GM18861 (cell line): ENCODE measurements around the gene ESYT2.

ENCODE experiments used
- ATAC-seq: cut with Tn5 transposase; IDR thresholded peaks from one replicate; pipeline ENCODE4 v1.9.1; 2021; ENCODE audit not compliant: unreplicated experiment

ESYT2 gene

GRCh38 chr7:158805937-158806336 is 23.4 kb downstream of the ESYT2 start:
- ATAC-seq: no peak

GRCh38 chr7:158805414-158805813 is 23.9 kb downstream of the ESYT2 start:
- ATAC-seq: no peak

- ATAC-seq: no peak
Measured at GRCh38 chr7:158804335-158804734, 25.0 kb downstream of the ESYT2 start.

DNA sequence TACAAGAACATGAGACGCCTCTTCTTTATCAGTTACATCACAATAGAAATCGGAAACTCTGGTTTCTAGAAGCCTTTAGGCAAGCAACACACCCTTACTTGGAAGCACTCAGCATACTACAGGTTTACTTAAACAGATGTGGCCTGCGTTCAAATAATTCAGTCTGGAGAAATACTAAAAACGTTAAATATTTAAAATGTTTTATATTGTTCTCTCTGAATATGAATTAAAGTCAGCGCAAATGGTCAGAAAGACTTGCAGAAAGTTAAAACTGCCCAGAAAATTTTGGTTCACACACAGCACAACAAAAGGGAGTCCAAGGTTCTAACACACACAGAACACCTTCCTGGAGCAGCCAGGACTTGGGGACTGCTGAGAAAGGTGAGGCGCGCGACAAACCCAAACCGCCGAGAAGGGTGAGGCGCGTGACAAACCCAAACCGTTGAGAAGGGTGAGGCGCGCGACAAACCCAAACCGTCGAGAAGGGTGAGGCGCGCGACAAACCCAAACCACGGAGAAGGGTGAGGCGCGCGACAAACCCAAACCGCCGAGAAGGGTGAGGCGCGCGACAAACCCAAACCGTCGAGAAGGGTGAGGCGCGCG is 25.8 kb downstream of the ESYT2 start:
- no peak for ATAC-seq

- no peak for ATAC-seq
Measured at GRCh38 chr7:158802535-158803366, 26.6 kb downstream of the ESYT2 start.

GRCh38 chr7:158798741-158799140 is 30.6 kb downstream of the ESYT2 start:
- no peak for ATAC-seq

GRCh38 chr7:158796667-158797066 is 32.6 kb downstream of the ESYT2 start:
- no peak for ATAC-seq

GRCh38 chr7:158795272-158795671 is 34.0 kb downstream of the ESYT2 start:
- no peak for ATAC-seq

DNA sequence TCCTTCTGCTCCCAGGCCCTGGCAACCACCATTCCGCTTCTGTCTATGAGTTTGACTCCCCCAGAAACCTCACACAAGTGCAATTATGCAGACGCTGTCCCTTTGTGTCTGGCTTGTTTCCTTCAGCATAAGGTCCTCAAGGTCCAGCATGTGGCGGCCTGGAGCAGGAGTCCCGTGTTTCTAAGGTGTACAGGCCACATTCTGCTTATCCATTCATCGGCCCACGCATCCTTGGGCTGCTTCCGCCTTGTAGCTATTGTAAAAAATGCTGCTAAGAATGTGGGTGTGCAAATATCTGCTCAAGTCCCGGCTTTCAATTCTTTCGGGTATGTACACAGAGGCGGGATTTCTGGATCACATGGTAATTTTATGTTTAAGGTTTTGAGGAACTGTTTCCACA is 38.2 kb downstream of the ESYT2 start:
- no peak for ATAC-seq

DNA sequence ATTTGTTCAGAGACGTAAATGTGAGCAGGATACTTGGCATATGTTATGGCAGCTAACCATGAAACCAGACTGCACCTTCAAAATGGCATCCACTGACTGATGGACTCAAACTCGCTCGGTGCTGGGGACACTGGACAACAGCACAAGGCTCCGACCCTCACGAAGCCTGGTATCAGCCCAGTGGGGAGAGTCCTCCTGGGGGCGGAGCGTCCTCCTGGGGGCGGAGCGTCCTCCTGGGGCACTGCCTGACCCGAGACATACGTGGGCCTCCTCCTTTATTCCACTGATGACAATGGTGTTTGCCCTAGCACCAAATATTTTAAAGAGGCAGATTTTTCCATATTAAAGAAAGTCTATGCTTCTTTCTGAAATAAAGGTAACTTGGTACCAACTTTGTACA is 39.5 kb downstream of the ESYT2 start:
- no peak for ATAC-seq

- ATAC-seq: no peak
Measured at GRCh38 chr7:158786898-158787297, 42.4 kb downstream of the ESYT2 start.

DNA sequence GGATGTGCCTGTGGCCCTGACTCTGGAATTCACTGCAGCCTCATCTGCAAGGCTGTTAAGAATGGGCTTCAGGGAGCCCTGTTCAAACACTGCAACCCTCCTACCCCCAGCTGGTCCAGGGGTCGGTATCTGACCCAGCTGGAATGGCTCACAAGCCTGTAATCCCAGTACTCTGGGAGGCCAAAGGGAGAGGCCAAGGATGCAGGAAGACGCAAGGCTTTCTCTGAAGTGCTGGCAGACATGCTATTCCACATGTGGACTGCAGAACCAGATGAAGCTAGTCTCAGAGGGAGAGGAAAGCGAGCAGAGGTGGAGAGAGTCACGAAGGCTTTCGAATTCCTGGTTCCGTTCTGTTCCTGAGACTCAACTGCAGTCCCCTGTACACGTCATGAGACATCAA is 45.0 kb downstream of the ESYT2 start:
- ATAC-seq: no peak

- no peak for ATAC-seq
Measured at GRCh38 chr7:158783595-158783994, 45.7 kb downstream of the ESYT2 start.

DNA sequence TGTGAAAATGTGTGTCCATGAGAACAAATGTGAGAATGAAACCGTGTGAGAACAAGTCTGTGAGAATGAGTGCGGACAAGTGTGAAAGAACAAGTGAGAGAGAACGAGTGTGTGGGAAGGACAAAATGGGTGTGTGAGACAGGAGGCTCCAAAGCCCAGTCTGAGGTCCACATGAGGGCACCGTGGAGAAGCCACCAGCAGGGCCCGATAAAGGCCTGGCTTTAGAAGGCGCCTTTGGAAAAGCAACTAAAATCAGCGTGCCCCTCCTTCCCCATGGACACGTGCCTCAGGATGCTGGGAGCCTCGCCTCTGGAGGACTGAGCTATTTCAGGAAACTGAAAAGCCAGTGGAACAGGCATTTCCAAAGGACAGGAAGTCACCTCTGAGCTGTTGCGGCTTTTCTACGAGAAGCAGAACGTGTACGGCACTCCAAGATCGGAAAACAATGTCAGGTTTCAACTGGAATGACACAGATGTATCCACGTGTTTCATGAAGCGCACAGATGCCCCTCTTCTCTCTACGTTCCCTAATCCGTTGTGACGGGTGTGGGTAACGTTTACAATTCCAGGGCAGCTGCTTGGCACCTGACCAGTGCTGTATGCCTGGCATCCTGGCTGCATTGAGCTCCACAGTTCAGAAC is 46.4 kb downstream of the ESYT2 start:
- ATAC-seq: no peak

GRCh38 chr7:158781974-158782664 is 47.2 kb downstream of the ESYT2 start:
- no peak for ATAC-seq

GRCh38 chr7:158781217-158781973 is 47.9 kb downstream of the ESYT2 start:
- no peak for ATAC-seq

- ATAC-seq: no peak
Measured at GRCh38 chr7:158779061-158780000, 50.0 kb downstream of the ESYT2 start.

DNA sequence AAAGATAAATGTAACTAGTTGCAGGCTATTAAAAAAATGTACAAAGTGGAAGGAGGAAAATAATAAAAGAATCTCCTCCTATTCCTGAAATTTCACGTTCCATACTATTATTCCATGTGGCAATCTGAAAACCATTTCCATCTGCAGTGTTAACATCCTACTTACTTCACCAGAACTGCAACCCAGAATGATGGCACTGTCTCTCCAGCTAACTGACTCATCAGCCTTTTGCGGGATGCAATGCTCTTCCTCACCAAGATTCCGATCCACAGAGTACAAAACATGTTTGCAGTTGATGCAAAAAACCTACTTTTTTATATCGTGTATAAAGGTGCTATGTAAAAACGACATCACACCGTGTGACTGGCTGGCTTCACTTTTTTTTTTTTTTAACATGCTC is 50.8 kb downstream of the ESYT2 start:
- no peak for ATAC-seq

DNA sequence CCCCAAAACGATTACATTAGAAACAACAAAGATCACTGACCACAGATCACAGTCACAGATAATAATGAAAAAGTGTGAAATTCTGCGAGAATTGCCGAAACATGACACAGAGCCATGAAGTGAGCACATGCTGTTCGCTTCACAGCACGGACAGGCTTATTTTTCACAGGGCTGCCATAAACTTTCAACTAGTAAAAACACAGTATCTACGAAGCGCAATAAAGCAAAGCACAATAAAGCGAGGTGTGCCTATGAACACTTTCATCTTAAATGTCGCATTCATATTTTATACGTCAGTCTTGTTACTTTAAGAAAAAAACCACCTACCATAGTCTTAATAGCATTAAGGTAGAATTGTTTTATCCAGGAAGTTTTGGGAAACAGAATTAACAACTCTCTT is 51.5 kb downstream of the ESYT2 start:
- no peak for ATAC-seq

DNA sequence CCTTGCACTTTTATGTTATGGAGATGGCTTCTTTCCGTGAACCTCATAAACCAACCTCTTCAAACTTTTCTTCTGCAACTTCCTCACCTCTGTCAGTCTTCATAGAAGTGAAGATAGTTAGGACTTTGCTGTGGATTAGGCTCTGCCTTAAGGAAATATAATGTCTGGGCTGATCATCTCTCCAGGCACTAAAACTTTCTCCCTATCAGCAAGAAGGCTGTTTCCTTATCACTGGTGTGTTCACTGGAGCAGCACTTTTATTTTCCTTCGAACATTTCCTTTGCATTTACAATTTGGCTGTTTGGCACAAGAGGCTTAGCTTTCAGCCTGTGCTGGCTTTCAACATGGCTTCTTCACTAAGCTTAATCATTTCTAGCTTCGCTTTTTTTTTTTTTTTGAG is 52.8 kb downstream of the ESYT2 start:
- no peak for ATAC-seq
